NCI-H345 (cell line): ENCODE results near the gene STOML2.
"Not testable (repeated sequence)": the region's sequence is repeated elsewhere in the genome, so short reads cannot be mapped to it uniquely, and the experiment has no call there.

Experiments
- DNase-seq: peaks from one replicate; lab custom pipeline; 2025; lab: John Stamatoyannopoulos, UW

The STOML2 gene, protein sequence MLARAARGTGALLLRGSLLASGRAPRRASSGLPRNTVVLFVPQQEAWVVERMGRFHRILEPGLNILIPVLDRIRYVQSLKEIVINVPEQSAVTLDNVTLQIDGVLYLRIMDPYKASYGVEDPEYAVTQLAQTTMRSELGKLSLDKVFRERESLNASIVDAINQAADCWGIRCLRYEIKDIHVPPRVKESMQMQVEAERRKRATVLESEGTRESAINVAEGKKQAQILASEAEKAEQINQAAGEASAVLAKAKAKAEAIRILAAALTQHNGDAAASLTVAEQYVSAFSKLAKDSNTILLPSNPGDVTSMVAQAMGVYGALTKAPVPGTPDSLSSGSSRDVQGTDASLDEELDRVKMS

DNA sequence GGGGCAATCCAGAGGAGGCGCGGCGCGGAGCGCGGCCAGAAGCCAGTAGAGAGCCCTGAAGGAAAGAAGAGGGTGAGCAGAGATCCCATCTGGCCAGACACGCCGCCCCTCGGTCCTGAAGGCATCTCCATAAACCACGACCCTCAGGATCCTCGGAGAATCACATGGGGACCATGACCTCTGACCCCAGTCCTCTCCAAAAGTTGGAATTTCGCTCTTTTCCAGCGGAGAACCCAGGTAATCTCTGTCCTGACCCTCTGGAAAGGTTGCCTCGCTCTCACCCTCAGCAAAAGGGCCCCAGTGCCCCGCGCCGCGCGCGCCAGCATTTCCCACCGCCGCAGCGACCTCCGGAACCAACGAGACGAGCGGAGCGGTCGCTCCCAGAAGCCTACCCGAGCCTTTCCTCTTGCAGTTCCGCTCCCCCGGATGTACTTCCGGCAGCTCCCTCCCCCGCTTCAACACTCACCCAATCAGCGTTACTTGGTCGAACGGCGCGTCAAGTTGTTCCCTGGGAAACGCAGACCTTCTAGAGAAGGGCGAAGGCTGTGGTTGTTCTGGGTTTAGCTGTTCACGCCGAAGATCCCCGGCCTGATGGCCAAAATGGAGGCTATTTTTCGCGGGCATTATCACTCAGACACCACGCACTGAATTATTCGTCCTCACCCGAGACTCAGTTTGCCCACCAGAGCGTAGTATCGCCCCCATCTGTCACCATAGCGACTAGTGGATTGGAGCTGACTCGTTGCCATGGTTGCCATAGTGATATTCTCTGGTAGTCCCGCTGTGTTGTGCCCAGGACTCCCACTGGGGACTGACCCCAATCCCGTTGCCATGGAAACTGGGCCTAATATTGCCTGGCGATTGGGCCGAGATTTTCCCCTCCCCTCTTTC is at the start of gene STOML2:
Gene STOML2, minus strand, starts transcription at position 363 of the 891 bp plus-strand sequence. Its CDS starts 37 bp downstream, at position 326.
- peak; percentile 96 for DNase-seq

DNA sequence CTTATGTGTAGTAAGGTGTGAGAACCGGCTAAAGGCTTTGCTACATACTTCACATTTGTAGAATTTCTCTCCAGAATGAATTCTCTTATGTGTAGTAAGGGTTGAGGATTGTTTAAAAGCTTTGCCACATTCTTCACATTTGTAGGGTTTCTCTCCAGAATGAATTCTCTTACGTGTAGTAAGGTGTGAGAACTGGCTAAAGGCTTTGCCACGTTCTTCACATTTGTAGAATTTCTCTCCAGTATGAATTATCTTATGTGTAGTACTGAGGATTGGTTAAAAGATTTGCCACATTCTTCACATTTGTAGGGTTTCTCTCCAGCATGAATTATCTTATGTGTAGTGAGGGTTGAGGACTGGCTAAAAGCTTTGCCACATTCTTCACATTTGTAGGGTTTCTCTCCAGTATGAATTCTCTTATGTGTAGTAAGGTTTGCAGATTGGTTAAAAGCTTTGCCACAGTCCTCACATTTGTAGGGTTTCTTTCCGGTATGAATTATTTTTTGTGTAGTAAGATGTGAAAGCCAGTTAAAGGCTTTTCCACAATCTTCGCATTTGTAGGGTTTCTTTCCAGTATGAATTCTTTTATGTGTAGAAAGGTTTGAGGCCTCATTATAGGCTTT is 45.1 kb upstream of the STOML2 start:
- not testable (repeated sequence) for DNase-seq

DNA sequence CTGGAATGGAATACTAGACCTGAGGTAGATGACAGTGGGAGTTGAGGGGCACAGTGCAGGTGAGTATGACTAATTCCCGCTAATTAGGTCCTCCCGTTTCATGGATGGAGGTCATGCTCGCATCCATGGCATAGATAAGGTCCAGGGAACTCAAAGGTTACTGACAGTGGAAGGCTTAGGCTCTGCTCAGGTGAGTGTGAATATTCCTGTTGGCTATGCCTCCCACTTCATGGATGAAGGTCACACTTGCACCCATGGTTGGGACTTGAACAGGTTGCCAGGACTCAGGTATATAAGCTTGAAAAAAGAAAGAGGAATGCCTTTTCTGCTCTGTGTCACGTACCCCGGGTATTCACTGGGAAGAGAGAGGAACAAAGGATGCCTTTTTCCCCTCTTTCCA is 39.1 kb upstream of the STOML2 start:
- no peak for DNase-seq

DNA sequence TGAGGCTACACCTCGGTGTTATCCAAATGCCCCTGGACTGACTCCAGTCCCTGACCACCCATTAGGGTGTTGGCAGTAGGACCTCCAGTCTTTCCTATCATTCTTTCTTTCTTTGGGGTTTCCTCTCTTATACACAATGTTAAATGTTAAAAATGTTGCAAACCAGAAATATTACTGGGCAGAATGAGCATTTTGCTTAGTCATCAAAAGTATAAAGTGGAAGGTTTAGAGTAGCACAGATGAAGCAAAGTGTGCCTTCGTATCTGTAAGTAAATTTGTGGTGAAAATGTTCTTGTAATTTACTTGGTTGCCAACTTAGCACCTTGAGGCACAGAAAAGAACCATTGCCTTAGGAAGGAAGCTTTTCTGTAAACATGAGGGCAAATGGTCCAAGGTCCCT is 37.2 kb upstream of the STOML2 start:
- DNase-seq: no peak

DNA sequence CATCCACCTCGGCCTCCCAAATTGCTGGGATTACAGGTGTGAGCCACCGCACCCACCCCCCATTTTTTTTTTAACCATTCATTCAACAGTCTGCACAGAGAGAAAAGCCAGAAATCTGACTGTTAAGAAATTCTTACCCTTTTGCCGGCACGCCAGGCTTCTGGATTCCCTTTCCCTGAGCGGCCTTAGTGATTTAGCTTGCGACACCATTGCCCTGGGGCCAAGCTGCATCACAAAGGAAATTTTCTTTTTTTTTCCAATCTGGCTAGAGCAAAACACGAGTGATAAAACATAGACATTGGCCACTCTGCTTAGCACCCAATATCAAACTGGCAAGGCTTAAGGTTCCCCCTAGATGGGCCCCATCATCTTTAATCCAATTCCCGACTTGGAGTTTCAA is 33.9 kb upstream of the STOML2 start:
- DNase-seq: no peak

DNA sequence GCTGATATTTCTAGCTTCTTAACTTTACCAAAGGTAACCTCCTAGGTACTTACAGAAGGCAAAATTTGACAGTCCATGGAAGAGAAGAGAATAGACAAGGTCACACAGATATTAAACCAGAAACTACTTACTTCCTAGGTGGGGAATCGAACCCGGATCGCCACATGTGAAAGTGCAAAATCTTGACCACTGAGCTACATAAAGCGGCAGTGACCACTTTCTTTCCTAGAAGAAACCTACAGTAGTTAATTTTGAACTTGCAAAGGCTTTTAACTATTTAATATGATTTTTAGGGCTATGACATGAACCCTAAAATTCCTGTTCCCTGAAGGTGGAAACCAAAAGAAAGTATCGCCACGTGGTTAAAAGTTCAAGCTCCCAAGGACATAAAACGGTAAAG is 33.1 kb upstream of the STOML2 start:
- DNase-seq: no peak

DNA sequence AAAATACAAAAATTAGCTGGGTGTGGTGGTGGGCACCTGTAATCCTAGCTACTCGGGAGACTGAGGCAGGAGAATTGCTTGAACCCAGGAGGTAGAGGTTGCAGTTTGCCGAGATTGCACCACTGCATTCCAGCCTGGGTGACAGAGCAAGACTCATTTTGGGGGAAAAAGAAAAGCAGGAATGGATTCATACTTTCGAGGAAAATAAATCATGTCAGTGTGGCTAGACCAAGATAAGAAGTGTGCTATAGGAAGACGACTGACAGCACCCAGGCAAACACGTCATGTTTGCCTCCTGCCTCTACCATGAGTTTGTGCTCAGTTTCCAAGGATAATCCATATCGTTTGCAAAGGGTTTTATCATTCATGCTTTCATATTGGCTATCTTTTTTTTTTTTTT is 32.0 kb upstream of the STOML2 start:
- DNase-seq: no peak

DNA sequence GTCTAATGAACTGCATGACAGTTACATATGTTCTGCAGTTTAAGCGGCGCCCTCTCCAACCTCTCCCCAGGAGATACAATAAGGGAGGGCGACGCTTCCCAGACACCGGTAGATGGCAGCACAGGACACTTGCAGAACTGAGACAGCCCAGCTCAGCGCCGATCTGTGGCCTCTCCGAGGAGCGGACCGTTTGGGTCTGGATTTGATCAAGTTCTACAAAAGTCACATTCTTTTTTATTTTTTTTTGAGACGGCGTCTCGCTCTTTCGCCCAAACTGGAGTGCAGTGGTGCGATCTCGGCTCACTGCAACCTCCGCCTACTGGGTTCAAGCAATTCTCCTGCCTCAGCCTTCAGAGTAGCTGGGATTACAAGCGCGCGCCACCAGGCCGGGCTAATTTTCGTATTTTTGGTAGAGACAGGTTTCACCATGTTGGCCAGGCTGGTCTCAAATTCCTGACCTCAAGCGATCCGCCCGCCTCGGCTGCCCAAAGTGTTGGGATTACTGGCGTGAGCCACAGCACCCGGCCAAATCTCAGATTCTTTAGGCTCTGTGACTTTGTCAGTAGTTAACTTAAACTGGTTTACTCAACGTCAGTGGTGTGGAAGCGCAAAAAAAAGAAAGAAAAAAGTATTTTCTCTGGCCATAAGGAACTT is 14.1 kb upstream of the STOML2 start:
- DNase-seq: peak; percentile 93

DNA sequence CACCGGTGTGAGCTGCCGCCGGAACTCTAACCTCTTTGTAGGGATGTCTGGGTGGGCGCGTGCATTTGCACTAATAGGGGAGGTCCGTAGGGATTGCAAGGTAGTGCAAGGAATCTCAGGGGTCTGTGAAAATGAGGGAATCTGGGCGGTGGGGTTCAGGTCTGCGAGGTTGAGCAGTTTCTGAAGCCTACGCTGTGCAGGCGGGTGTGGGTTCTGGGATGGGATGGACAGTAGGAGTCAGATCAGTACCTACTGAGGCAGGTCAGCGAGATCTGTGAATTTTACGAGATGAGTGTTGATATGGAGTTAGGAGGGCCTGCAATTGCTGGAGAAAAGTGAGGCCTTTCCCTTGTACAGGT is 13.6 kb upstream of the STOML2 start:
- DNase-seq: no peak

DNA sequence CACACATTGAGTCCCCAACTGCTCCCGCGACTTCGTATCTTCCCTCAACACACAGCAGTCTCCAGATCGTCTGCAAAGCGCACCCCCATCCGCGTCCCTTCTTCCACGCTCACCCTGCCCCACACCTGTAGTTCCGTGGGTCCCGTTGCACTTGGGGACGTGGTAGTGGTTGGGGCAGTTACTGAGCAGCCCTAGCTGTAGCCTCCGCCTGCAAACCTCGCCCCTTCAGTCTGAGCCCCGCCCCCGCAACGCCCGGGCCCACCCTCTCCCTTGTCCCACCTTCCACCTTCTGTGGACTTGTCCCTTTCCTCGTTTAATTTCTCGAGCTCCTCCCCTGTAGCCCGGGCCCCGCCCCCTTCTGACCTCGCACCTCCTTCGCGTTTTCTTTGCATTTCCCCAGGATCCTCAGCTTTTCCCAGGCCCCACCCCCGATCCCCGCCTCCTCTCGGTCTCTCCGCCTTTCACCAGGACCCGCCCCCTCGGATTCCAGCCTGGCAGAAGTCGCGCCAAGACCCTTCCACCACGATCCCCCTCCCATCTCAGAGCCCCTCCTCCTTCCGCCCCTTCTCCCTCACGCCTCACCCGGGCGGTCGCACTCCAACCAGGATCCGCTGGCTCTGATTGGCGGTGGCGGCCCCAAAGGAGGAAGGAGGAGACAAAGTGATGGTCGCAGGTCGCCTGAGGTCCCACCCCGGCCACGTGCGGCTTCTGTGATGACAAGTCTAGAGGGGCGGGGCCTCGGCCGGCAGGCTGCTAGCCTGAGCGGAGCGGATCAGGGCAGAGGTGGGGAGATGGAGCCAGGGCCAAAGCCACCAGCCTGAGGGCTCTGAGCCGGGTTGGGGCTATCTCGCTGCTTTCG is 13.0 kb upstream of the STOML2 start, which contains the start of gene ATOSB:
Gene ATOSB, minus strand, starts transcription at position 183 of the 859 bp plus-strand sequence. CDS start 7,588 bp downstream, outside the sequence.
- peak; percentile 96 for DNase-seq

DNA sequence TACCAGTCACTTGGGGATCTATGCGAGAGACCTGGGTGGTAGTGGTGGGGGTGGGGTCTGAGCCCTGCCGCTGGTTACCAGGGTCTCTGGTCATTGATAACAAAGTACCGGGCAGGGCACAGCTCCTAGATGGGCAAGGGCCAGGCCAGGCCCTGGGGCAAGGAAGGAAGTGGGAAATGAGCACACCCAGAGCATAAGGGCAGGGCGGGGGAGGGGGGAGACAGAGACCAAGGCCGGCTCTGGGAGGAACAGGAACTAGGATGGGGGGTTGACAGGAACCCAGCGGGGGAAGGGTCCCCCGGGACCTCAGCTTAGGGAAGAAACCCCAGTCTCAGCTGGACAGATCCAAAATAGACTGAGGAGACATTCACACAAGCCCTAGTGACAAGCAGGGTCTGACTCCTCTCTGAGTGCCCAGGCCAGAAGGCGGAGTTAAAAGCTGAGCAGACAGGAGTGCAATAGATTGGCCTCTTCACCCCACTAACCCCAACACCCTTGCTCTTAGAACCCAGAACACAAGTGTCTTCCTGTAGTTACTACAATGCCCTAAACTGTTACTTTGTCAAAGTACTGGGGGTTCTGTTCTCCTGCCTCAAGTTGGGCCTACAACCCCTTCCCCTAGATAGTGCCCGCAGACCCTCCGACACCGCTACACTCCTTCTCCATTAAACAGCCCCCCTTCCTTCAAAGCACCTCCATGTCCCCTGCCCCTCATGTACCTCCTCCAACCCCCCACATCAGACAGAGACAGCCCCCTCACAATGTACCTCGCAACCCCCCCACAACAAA is 12.1 kb upstream of the STOML2 start:
- DNase-seq: no peak

DNA sequence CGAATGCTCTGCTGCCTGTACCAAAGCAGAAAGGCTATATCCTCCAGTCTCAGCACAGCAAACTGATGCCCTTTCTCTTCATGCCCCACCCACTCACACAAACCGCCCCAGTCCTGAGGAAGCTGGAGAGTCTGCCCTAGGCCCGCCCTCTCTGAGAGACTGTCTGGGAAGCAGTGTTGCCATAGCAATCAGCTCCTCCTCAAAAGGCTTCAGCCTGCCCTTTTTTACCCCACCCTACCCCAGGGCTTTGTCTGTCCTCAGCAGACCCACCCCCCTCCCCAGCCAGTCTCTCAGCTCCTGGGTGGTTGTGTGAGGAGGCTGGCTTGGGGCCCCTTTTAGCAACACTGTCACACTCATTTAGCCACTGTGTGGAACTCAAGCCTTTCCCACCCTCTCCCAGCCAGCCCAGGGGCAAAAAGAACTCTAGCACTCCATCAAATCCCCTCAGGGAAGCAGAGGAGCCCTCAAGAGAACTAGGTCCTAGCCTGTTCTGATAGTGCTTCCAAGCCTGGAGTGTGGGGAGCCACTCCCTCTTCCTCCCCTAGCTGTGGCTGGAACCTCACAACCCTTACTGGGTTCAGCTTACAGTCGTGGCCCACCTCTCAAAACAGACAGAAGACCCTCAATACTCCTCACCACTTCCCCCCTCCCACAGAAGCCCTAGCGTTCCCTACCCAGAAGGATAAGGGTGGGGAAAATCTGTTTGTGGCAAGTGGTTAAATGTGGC is 11.3 kb upstream of the STOML2 start:
- peak; percentile 73 for DNase-seq

DNA sequence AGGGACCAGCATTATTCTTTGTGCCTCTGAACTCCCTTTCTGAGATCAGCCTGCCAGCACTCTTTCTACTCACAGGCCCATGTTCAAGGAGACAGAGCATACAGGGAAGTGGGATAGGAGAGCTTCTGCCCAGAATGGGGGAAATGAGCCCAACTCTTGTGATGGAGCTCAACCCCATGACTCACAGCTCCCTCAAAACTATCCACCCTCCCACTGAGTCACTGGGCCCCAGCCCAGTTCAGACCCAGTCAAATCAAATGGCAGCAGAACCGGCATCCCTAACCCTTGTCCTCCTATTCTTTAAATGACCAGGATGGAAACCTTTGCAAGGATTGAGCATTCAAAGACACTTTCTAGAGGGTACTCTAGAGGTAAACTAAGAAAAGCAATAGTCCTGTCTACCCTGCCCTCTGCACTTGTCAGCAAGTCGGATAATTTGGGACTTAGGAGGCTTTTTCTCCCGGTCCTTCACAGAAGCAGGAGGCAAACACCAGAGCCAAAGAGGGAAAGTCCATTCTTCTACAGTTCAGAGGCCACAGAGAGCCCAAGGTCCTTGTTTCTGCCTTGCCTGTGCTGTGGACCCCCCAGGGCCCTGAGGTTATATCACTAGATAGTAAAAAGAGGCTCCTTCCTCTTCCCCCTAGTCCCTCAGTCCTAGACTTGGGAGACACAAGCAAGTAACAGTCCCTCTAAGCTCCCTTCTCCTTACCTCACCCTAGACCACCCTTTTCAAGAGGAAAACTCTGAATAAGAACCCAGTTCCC is 9.5 kb upstream of the STOML2 start:
- DNase-seq: no peak

DNA sequence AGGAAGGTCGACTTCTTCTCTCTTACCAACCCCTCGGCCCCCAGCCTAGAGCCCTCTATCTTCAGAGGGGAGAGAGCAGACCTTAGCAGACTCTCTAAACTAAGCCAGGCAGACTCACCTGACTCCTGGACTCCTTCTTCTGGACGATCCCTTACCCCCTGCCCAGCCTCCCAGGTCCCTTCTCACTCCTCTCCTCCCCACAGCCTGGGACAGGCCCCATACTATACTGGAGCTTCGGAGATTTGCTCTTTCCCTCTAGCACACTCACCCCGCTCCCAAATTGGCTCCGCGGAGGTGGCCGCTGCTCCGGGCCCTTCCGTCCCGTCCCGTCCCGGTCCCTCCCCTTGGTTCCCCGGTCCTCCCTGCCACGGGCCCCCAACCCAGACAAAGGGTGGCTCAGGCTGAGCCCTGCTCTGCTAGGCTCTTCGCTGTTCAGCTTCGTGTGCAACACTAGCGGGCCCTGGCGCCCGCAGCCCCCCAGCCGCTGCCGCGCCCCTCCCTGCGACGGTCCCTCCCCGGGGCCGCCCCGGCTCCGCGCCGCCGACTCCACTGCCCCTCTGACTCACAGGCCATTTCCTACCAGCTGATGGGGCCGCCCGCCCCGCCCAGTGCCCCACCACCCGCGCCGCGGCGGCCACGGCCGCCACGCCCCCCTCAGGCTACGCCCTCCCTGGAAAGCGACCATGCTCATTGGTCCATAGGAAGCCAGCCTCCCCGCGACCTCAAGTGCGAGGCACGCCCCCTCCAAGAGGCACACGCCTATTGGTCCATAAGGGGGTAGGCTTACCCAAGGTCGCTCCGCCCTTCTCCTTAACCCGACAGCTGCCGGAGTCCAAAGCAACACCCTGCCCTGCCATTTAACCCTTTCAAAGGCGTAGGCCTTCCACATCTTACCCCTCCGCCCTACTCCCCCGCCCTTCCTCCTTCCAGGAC is 8.3 kb upstream of the STOML2 start:
- peak; percentile 99 for DNase-seq

DNA sequence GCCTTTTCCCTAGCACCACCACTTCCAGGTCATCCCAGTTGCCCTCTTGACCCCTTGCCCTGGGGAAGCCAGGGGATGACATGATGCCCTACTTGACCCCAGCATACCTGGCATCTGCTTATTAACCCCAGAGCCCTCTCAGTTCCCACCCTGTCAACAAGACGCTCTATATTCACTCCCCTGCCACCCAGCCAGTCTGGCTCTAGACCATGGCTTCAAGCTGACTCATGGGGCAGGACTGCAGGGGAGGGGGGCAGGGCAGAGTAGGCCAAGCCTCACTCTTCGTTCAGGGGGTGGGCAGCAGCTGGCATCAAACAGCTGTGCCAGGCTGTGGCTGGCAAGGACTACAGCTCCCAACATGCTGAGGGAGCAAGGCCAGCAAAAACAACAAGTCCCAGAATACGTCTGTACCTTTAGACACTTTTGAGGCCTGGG is 7.4 kb upstream of the STOML2 start:
- no peak for DNase-seq

DNA sequence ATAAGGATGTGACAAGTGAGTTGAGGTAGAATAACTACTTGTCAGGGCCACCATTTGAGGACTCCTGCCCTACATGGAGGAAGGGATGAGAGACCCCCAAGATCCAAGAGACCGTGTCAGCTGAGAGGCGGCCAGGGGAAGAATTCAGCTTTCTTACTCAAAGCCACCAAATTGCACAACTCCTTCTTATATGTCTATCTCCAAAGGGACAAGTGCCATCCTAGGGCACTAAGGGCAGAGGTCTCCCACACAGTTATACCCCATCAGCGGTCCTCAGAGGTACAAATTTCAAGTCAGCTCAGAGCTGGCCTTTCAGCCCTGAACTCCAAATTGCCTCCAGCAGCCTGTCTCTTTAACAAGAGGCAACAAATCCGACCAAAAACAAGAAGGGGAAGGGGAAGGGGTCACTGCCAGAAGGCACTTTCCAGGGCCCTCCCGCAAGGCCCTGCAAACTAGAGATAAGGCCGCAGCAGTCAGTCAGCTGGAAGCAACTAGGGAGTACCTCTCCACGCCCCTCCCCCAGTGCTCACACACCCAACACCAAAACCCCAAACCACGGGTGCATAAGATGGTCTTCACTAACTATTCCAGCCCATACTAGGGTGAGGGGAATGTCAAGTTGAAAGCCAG is 6.1 kb upstream of the STOML2 start:
- DNase-seq: no peak

DNA sequence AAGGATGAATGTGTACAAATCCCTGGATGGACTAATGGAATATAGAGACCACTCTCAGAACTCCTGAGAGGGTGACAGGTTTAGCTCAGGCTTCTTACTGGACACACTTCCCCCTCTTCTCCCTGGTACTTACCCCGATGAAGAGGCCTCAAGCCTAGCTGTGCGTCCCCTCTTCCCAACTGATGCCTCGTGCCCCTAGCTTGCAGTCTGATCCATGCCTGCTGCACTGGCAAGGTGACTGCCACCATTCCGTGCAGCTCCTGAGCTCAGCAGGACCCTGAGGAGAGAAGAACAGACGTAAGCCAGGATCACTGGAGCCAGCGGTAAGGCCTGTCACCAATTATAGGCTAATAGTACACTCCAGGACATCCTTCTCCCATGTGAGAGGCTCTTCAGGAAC is 5.5 kb upstream of the STOML2 start:
- DNase-seq: no peak
